Neural crest cell (in vitro differentiated cells): Measurements from ENCODE around the gene COL5A1. TPM values are rescaled to one million over a fixed set of nuclear protein-coding genes. Genes with fewer than 3 reads are reported as not detected.

Experiments used
- DNase-seq: peaks from one replicate; pipeline ENCODE4 v3.0.0; 2021; ENCODE audit warnings: low read depth, mixed read lengths, low spot score
- H3K27ac Mint-ChIP-seq: one replicate; pipeline ENCODE4 v1.8.0; 2021; ENCODE audit warnings: mild to moderate bottlenecking, mixed read lengths; ENCODE audit not compliant: unreplicated experiment
- H3K27me3 Mint-ChIP-seq: 2 replicates; pipeline ENCODE4 v1.8.0; 2021; ENCODE audit warnings: low read depth, mild to moderate bottlenecking, mixed read lengths
- H3K36me3 Mint-ChIP-seq: 2 replicates; pipeline ENCODE4 v1.8.0; 2021; ENCODE audit warnings: low read depth, mild to moderate bottlenecking, mixed read lengths
- H3K4me1 Mint-ChIP-seq: 2 replicates; pipeline ENCODE4 v1.8.0; 2021; ENCODE audit warnings: mixed read lengths
- H3K4me3 Mint-ChIP-seq: one replicate; pipeline ENCODE4 v1.8.0; 2021; ENCODE audit warnings: mild to moderate bottlenecking, mixed read lengths
- H3K9me3 Mint-ChIP-seq: 2 replicates; pipeline ENCODE4 v1.8.0; 2021; ENCODE audit warnings: mixed read lengths
- CTCF ChIP-seq: fragments of 200-600 bp; sonication (generic); conservative IDR thresholded peaks from 2 replicates; pipeline ENCODE4 v1.5.0; 2021; ENCODE audit warnings: antibody characterized with exemption, mild to moderate bottlenecking
- total RNA-seq: library from RNA; stranded (reverse); gene quantifications from 2 replicates; pipeline ENCODE4 v1.2.1, GENCODE V29; 2021

COL5A1 gene
- total RNA-seq, 1 donor from 2014 or later = 19.4 TPM

GRCh38 chr9:134604834-134605233, 36.8 kb upstream of the COL5A1 start:
- TF ChIP-seq CTCF = no peak
- DNase-seq = no peak
- peaks cover 9% of the 10 kb centered on the region for H3K4me1 Mint-ChIP-seq
- no peak overlapping the region for H3K27ac Mint-ChIP-seq
- H3K27me3 Mint-ChIP-seq = no peaks in the 10 kb centered on the region
- H3K4me3 Mint-ChIP-seq = no peak overlapping the region
- no peaks in the 10 kb centered on the region for H3K9me3 Mint-ChIP-seq
- no peaks in the 10 kb centered on the region for H3K36me3 Mint-ChIP-seq

- no peak overlapping the region for H3K4me3 Mint-ChIP-seq
- H3K9me3 Mint-ChIP-seq = no peaks in the 10 kb centered on the region
- H3K27ac Mint-ChIP-seq = no peak overlapping the region
- TF ChIP-seq CTCF = no peak
- no peaks in the 10 kb centered on the region for H3K36me3 Mint-ChIP-seq
- no peak for DNase-seq
- no peaks in the 10 kb centered on the region for H3K27me3 Mint-ChIP-seq
- peaks cover 9% of the 10 kb centered on the region for H3K4me1 Mint-ChIP-seq
These were observed 36.1 kb upstream of the COL5A1 start for GRCh38 chr9:134605351-134605965.

GRCh38 chr9:134605966-134606357, 35.6 kb upstream of the COL5A1 start:
- Mint-ChIP-seq H3K27ac (no peak overlapping the region), H3K4me1 (peaks cover 9% of the 10 kb centered on the region), H3K27me3 (no peaks in the 10 kb centered on the region), H3K9me3 (no peaks in the 10 kb centered on the region), H3K4me3 (no peak overlapping the region), H3K36me3 (no peaks in the 10 kb centered on the region)
- TF ChIP-seq CTCF = no peak
- no peak for DNase-seq

GRCh38 chr9:134606951-134607731, 34.5 kb upstream of the COL5A1 start:
- H3K36me3 Mint-ChIP-seq = peaks cover 3% of the 10 kb centered on the region
- H3K27me3 Mint-ChIP-seq = no peaks in the 10 kb centered on the region
- no peak overlapping the region for H3K27ac Mint-ChIP-seq
- H3K4me3 Mint-ChIP-seq = no peak overlapping the region
- H3K9me3 Mint-ChIP-seq = peaks cover 4% of the 10 kb centered on the region
- DNase-seq = no peak
- TF ChIP-seq CTCF = no peak
- peaks cover 9% of the 10 kb centered on the region for H3K4me1 Mint-ChIP-seq

GRCh38 chr9:134607971-134608370, 33.6 kb upstream of the COL5A1 start:
- Mint-ChIP-seq H3K4me3 (no peak overlapping the region), H3K36me3 (peaks cover 10% of the 10 kb centered on the region), H3K27me3 (peaks cover 3% of the 10 kb centered on the region), H3K9me3 (peaks cover 9% of the 10 kb centered on the region), H3K4me1 (peaks cover 5% of the 10 kb centered on the region), H3K27ac (no peak overlapping the region)
- no peak for TF ChIP-seq CTCF
- no peak for DNase-seq
